Stimulated activated CD4-positive, alpha-beta T cell treated with anti-CD3 and anti-CD28 coated beads, Interleukin-2, amount 100 ng/mL, for 48 hours (primary cell): Measurements from ENCODE around the gene RMDN3.

Source experiments
- DNase-seq, 2 donors: peaks; one replicate each; pipeline ENCODE4 v3.0.0-alpha.2; 2020

The RMDN3 gene

GRCh38 chr15:40754883-40755811 lies at the start of gene RMDN3:
Gene RMDN3 (minus strand): TSS chr15:40755254. CDS start chr15:40754783, 471 bp downstream.
- peak; percentile 93 to 96 for DNase-seq

- no peak for DNase-seq
These were observed 48.6 kb upstream of the RMDN3 start for GRCh38 chr15:40803688-40804087.

- no peak for DNase-seq
These were observed 48.0 kb upstream of the RMDN3 start for GRCh38 chr15:40803076-40803475.

- DNase-seq: no peak
These were observed 44.5 kb upstream of the RMDN3 start for GRCh38 chr15:40799523-40799922.

- no peak for DNase-seq
These were observed 41.5 kb upstream of the RMDN3 start for GRCh38 chr15:40796512-40796911.

GRCh38 chr15:40796041-40796440 lies 41.0 kb upstream of the RMDN3 start:
- DNase-seq: no peak

- DNase-seq: peak; percentile 23 to 36
These were observed 38.3 kb upstream of the RMDN3 start for GRCh38 chr15:40793216-40793989.

- no peak for DNase-seq
These were observed 37.3 kb upstream of the RMDN3 start for GRCh38 chr15:40792394-40792793.

- DNase-seq: no peak
These were observed 35.7 kb upstream of the RMDN3 start for GRCh38 chr15:40790718-40791117.

- no peak for DNase-seq
These were observed 34.9 kb upstream of the RMDN3 start for GRCh38 chr15:40789999-40790398.

- DNase-seq: no peak
These were observed 34.1 kb upstream of the RMDN3 start for GRCh38 chr15:40789119-40789518.

- no peak for DNase-seq
These were observed 32.9 kb upstream of the RMDN3 start for GRCh38 chr15:40787991-40788390.

GRCh38 chr15:40787344-40787841 lies 32.3 kb upstream of the RMDN3 start:
- peak; percentile 28 to 49 for DNase-seq

- no peak for DNase-seq
These were observed 30.8 kb upstream of the RMDN3 start for GRCh38 chr15:40785814-40786213.

- no peak for DNase-seq
These were observed 30.1 kb upstream of the RMDN3 start for GRCh38 chr15:40785164-40785563.

GRCh38 chr15:40782609-40783227 lies 27.7 kb upstream of the RMDN3 start:
- peak; percentile 67 to 74 for DNase-seq

GRCh38 chr15:40776537-40777141 lies 21.6 kb upstream of the RMDN3 start:
- no peak for DNase-seq

- no peak for DNase-seq
These were observed 20.9 kb upstream of the RMDN3 start for GRCh38 chr15:40775740-40776536.

GRCh38 chr15:40775007-40775406 lies 20.0 kb upstream of the RMDN3 start:
- no peak for DNase-seq

GRCh38 chr15:40773902-40774301 lies 18.8 kb upstream of the RMDN3 start:
- DNase-seq: no peak

GRCh38 chr15:40773496-40773895 lies 18.4 kb upstream of the RMDN3 start:
- DNase-seq: no peak

- DNase-seq: no peak
These were observed 17.0 kb upstream of the RMDN3 start for GRCh38 chr15:40772014-40772413.
